Measurements from ENCODE around the gene ZNF182.

DNA sequence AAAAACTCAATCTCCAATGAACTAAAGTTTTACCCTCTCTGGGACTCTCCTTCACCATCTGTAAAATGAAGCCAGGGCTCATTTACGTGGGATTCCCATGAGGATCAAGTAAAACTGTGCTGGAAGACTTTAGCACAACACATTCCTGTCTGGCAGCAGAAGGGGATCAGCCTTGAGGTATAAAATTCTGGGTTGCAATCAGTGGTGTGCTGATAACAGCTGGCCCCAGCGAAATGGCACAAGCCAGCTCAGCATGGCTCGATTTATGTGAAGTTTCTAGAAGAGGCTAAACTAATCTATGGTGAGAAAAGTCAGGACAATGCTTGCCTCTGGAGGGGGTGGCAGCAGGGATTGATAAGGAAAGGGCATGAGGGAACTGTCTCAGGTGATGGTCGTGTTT is 39.3 kb upstream of the ZNF182 start:
- TF ChIP-seq CTCF (conservative IDR thresholded peaks at IDR 0.05) (no peak), ZFX (IDR thresholded peaks at IDR 0.05) (no peak)
